Vagina (tissue), 2 donors: Measurements from ENCODE around the gene PRSS36.

Source experiments
- POLR2A ChIP-seq, 2 donors: fragments of 450-650 bp; IDR thresholded peaks; one replicate each; pipeline ENCODE4 v1.6.1; 2017; ENCODE audit warnings: antibody characterized with exemption in 2 of 2, mild to moderate bottlenecking in 2 of 2, moderate library complexity in 2 of 2
- POLR2AphosphoS5 ChIP-seq, 2 donors: sonication (generic); formaldehyde crosslinking; IDR thresholded peaks; one replicate each; pipeline ENCODE4 v1.9.0; 2017; ENCODE audit warnings: antibody characterized with exemption in 2 of 2, mild to moderate bottlenecking in 2 of 2, low read depth in 1 of 2; ENCODE audit not compliant: insufficient read depth in 1 of 2
- TF ChIP-seq, protein P1 (sequence below), 3 experiments: fragments of 450-650 bp in 2 of 3; fragments of 200-600 bp in 1 of 3; sonication (generic) in 1 of 3; IDR thresholded peaks; one replicate each; pipeline ENCODE4 v1.5.1; 2017 to 2019; ENCODE audit warnings: antibody characterized with exemption in 3 of 3, mild to moderate bottlenecking in 2 of 3, moderate library complexity in 2 of 3

DNA sequence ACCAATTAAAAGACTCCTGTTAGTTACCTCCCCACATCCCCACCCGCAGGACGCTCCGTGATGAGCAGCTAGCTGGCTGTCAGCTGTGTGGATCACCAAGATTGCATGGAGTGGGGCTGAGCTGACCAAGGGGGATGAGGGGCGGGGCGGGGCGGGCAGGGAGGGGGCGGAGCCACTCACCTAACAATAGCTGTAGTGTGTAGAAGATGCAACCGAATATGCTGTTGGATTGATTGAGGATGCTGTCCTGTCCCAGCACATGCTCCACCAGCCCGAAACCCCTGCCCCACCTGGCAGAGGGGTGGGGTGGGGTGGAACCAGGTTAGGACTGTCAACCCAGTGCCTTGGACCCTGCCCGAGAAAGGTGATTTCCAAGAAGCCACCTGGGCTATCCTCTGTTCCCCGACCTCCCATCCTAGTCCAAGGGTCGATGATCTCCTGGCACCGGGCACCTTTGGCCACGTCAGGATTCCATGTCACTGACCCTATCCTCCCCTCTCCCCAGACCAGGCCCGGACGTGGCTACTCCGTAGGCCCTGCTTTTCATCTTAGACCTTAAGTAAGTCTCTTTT is 56.6 kb downstream of the PRSS36 start:
- TF ChIP-seq, protein P1, sequence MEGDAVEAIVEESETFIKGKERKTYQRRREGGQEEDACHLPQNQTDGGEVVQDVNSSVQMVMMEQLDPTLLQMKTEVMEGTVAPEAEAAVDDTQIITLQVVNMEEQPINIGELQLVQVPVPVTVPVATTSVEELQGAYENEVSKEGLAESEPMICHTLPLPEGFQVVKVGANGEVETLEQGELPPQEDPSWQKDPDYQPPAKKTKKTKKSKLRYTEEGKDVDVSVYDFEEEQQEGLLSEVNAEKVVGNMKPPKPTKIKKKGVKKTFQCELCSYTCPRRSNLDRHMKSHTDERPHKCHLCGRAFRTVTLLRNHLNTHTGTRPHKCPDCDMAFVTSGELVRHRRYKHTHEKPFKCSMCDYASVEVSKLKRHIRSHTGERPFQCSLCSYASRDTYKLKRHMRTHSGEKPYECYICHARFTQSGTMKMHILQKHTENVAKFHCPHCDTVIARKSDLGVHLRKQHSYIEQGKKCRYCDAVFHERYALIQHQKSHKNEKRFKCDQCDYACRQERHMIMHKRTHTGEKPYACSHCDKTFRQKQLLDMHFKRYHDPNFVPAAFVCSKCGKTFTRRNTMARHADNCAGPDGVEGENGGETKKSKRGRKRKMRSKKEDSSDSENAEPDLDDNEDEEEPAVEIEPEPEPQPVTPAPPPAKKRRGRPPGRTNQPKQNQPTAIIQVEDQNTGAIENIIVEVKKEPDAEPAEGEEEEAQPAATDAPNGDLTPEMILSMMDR (IDR thresholded peaks at IDR 0.05), result no peak
- TF ChIP-seq POLR2A (IDR thresholded peaks at IDR 0.05) (no peak), POLR2AphosphoS5 (IDR thresholded peaks at IDR 0.05; ENCODE audit: insufficient read depth in 1 of 2, low read depth in 1 of 2) (no peak)
